T-helper 2 cell (primary cell): ENCODE results near the gene CD46.
"Not testable (repeated sequence)": the region's sequence is repeated elsewhere in the genome, so short reads cannot be mapped to it uniquely, and the experiment has no call there.

Experiments
- DNase-seq, 5 experiments: peaks; one replicate each; pipeline versions ENCODE4 v3.0.0 to v3.0.0-alpha.2; 2012 to 2022

The CD46 gene

GRCh38 chr1:207751463-207751789 is 428 bp upstream of the CD46 start:
- DNase-seq = not testable (repeated sequence)

- peak in 2 of 5 experiments; percentile 16 to 47 for DNase-seq
These were observed 673 bp downstream of the CD46 start for GRCh38 chr1:207752456-207752998.

DNA sequence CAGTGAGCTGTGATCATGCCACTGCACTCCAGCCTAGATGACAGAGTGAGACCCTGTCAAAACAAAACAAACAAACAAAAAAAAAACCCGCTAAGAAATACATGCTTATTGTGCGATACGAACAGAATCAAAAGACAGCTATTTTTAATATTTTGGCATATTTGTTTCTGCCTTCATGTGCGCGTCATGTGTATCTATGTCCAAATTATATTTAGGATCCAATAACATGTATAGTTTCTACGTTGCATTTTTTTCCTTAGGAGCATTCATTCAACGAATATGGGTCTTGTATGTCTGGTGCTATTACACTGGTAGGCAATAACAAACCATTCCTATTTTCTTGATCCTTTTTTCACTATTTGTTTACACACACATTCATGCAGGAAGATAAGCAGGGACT is 1.8 kb downstream of the CD46 start:
- no peak for DNase-seq

DNA sequence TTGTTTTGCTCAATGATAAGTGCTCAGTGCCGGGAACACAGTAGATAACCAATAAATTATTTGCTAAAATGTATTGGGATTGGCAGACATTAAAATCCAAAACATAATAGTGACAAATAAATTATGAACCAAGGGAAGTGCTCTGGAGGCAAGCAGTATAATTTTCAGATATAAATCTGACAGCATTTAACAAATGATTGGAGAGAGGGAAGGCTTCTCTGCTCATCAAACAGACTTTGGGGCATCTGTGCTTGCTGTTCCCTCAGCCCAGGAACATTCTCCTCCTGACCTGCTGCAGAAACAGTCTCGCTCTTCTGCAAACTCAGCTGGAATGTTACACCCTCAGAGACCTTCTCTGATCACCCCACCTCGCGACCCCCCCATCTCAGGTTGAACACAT is 2.2 kb downstream of the CD46 start:
- DNase-seq = no peak

DNA sequence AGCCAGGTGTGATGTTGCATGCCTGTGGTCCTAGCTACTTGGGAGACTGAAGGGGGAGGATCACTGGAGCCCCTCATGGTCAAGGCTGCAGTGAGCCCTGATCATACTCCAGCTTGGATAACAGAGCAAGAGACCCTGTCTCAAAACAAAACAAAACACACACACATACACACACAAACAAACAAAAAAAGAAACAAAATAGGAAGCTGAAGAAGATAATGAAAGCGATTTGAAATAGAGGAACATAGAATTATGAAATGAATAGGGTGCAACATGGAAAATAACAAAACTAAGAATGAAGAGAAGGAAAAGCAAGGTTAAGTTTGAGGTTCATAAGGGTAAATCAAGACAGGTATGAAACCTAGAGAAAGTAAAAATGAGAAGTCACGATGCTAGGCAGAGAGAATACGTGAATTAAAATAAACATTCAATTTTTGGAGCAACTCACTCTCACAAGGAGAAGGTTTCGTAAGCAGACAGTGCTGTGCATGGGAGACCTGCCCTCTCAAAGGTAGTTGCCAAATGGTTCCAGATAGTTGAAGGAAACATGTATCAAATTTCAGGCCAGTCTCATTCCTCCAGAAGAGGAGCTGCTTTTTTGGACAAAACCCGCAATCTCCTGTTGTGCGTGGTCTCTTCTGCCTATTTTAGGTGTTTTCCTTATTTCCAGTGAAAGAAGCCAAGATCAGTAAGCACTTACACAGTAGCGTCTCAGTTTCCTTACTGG is 3.3 kb downstream of the CD46 start:
- no peak for DNase-seq

- DNase-seq = peak in 1 of 5 experiments; percentile 51
These were observed 4.2 kb downstream of the CD46 start for GRCh38 chr1:207755846-207756693.

- DNase-seq = no peak
These were observed 10.8 kb downstream of the CD46 start for GRCh38 chr1:207762622-207763021.

DNA sequence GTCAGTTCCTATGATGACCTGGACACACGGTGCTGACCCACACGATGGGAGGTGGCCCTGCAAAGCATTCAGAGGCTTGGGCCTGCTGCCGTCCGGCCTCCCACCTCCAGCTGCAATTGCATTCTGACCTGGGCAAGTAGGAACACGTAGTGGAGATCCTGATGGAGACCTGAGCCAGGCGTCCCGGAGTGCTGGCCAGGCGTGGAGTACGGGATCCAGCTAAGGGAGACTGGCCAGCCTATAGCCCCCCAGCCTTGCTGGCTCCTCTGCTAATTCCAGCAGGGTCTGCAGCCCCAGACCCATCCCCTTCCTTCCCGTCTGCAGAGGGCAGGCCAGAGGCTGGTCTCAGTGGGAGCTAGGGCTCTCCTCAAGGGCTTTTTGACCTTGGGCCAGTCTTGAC is 11.2 kb downstream of the CD46 start:
- DNase-seq = no peak

DNA sequence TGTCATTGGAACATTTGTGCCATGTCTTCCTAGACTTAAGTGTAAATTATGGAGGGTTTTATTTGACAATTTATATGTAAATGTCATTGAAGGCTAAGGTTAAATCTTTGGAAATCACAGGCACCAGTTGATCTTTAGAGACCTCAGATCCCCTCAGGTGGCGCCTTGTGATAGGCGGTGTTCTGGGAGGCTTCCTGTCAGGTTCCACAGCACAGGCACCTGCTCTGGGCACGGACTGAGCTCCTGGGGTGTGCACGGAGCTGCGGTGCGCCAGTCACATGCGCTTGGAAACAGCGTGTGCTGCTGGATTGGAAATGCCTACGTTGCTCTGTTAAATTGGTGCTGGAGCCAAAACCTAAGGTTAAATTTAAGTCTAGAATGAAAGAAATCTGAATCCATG is 12.1 kb downstream of the CD46 start:
- DNase-seq = no peak

DNA sequence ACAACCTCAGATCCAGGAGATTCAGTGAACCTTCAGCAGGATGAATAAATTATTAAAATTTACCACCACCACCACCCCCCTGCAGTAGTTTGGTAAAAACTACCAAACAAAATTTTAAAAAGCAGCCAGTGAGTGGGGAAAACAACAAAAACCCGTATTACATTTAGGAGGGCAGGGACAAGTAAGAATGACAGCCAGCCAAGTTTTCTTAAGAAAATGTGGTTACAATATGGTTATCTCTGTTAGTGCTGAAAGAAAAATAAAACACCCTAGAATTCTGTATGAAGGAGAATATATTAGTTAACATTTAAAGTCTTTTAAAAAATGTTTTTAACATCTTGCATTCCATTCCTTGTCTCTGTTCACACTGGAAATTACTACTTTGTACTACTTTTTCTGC is 14.7 kb downstream of the CD46 start:
- DNase-seq = peak in 1 of 5 experiments; percentile 14

DNA sequence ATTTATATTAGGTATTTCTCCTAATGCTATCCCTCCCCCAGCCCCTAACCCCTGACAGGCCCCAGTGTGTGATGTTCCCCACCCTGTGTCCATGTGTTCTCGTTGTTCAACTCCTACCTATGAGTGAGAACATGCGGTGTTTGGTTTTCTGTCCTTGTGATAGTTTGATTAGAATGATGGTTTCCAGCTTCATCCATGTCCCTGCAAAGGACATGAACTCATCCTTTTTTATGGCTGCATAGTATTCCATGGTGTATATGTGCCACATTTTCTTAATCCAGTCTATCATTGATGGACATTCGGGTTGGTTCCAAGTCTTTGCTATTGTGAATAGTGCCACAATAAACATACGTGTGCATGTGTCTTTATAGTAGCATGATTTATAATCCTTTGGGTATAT is 18.7 kb downstream of the CD46 start:
- DNase-seq = not testable (repeated sequence)

- DNase-seq = not testable (repeated sequence)
These were observed 24.2 kb downstream of the CD46 start for GRCh38 chr1:207776045-207776444.

GRCh38 chr1:207777412-207777811 is 25.6 kb downstream of the CD46 start:
- not testable (repeated sequence) for DNase-seq

DNA sequence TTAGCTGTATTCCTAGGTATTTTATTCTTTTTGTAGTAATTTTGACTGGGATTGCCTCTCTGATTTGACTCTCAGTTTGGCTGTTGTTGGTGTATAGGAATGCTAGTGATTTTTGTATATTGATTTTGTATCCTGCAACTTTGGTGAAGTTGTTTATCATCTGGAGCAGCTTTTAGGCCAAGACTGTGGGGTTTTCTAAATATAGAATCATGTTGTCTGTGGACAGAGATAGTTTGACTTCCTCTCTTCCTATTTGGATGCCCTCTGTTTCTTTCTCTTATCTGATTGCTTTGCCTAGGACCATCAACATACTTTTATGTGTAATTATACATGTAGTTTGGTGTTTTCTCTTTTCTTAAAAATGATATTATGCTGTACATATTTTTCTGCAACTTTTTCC is 27.2 kb downstream of the CD46 start:
- no peak for DNase-seq

- DNase-seq = no peak
These were observed 29.5 kb downstream of the CD46 start for GRCh38 chr1:207781312-207781711.

- no peak for DNase-seq
These were observed 35.9 kb downstream of the CD46 start for GRCh38 chr1:207787776-207788175.

DNA sequence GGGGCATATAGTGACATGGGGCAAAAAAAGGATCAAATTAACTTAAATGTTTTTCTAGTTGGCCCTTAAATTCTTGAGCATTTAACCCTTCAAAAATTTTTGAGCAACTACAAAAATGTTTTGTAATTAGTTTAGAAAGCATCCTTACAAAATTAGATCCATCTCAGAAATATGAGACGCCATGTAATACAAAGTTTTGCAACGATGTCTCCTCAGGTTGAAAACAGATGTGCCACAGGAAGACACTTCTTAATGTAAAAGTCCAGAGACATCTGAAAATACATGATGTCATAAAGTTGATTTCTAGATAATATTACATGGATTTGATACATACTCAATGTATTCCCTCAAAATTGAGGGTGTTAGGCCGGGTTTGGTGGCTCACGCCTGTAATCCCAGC is 37.5 kb downstream of the CD46 start:
- DNase-seq = no peak

GRCh38 chr1:207789792-207790787 is 38.2 kb downstream of the CD46 start:
- no peak for DNase-seq

DNA sequence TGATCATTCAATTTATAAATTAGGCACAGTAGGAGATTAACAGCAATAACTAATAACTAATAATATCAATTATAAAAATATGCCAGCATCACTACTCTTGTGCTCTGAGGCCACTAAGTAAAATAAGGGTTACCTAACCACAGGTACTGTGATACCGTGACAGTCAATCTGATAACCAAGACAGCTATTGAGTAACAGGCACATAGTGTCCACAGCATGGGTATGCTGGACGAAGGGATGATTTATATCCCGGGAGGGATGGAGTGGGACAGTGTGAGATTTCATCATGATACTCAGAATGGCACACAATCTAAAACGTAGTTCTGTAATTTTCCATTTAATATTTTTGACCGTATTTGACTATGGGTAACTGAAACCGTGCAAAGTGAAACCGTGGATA is 39.4 kb downstream of the CD46 start:
- no peak for DNase-seq

DNA sequence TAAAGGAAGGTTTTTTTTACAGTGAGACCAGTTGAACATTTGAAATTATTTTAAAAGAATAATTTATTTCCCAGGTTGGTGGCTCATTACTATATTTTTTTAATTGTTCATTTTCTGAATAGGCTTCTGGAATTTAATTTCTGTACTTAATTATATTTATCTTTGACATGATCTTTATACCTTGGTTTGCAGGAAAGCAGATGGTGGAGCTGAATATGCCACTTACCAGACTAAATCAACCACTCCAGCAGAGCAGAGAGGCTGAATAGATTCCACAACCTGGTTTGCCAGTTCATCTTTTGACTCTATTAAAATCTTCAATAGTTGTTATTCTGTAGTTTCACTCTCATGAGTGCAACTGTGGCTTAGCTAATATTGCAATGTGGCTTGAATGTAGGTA is 41.5 kb downstream of the CD46 start:
- no peak for DNase-seq

- no peak for DNase-seq
These were observed 43.0 kb downstream of the CD46 start for GRCh38 chr1:207794861-207795260.

GRCh38 chr1:207797229-207797973 is 45.5 kb downstream of the CD46 start:
- peak in 4 of 5 experiments; percentile 29 to 71 (median 60) for DNase-seq
